GM12864 (cell line): ENCODE data around the gene TMCO6.
A peak's percentile ranks its signal among the peaks of the same experiment; 100 is the strongest.
"Not testable (repeated sequence)": the region's sequence is repeated elsewhere in the genome, so short reads cannot be mapped to it uniquely, and the experiment has no call there.

Source experiments
- DNase-seq: peaks from one replicate; pipeline ENCODE4 v3.0.0-alpha.2; 2011; ENCODE audit warnings: low read depth
- H3K4me3 ChIP-seq: 2 replicates; pipeline ENCODE4 v1.5.1; 2011; ENCODE audit warnings: mild to moderate bottlenecking, low read depth, low read length, control low read depth
- CTCF ChIP-seq: IDR thresholded peaks from 2 replicates; pipeline ENCODE4 v1.5.1; 2011; ENCODE audit warnings: low read depth, mild to moderate bottlenecking, moderate library complexity, low read length, control low read depth, inconsistent platforms; ENCODE audit errors: missing control alignments

Gene TMCO6

GRCh38 chr5:140664030-140664358 is 24.7 kb downstream of the TMCO6 start:
- no peak for DNase-seq
- TF ChIP-seq CTCF: no peak
- H3K4me3 ChIP-seq: peak overlapping the region; percentile 87

- H3K4me3 ChIP-seq: peak within 1 kb of the TSS; percentile 87
- no peak for TF ChIP-seq CTCF
- peak; percentile 74 for DNase-seq
Measured at GRCh38 chr5:140664359-140665119, 25.3 kb downstream of the TMCO6 start, which contains the start of gene WDR55. TSS of gene WDR55 (plus strand) at chr5:140664904. CDS start at chr5:140664913, 9 bp downstream.

DNA sequence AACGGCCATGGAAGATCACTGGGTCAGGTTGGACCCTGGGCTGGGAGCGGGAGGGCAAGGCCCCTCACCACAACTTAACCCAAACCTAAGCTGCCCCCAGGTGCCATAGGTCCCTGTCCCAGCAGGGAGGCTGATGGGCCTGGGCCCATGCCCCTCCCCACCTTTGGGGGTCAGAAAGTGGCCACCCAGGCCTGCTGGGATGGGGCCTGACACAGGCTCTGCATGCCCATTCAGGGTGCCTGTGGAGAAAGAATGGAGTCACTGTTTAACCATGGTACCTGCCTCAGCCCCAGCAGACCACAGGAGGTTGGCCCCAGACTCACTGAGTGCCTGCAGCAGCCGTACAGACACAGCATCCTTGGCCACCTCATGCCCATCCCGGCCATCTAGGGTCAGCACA is 31.8 kb downstream of the TMCO6 start:
- not testable (repeated sequence) for DNase-seq, H3K4me3 ChIP-seq

DNA sequence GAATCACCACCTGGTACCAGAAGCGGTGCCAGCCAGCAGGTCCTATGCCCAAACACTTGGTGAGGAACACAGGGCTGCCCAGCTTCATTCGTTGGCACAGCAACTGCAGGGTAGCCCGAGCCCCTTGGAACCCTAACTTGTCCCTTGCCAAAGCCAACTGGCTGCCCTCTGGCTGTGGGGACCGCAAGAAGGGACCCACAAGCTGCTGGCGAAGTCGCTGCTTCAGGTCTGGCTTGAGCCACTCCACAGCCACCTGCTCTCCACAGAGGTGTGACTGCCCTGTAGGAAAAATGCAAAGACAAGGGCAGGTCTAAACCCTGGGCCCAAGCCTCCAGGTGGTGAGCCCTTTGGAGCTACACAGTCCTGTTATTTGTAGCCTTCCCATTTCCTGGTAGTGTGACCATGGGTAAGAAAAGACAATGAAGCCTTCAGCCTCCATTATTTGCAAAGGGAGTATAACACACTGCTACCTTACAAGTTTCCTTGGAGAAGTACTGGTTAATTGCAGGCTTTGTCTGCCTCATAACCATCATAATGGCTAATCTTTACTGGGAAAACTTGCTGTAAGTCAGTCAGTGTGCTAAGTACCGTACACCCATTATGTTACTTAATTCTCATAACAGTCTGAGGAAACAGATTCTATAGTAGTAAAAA is 32.3 kb downstream of the TMCO6 start:
- no peak overlapping the region for H3K4me3 ChIP-seq
- no peak for TF ChIP-seq CTCF
- no peak for DNase-seq

- no peak for TF ChIP-seq CTCF
- H3K4me3 ChIP-seq: no peak overlapping the region
- no peak for DNase-seq
Measured at GRCh38 chr5:140672455-140673186, 33.4 kb downstream of the TMCO6 start.

- DNase-seq: no peak
- no peak for TF ChIP-seq CTCF
- no peak within 1 kb of the TSS for H3K4me3 ChIP-seq
Measured at GRCh38 chr5:140673187-140673976, 34.1 kb downstream of the TMCO6 start, which contains the start of gene DND1. TSS of gene DND1 (minus strand) at chr5:140673576. CDS start at chr5:140673542, 34 bp downstream.
